ENCODE data around the gene CARD19. TPM values are rescaled to one million over a fixed set of nuclear protein-coding genes. Genes with fewer than 3 reads are reported as not detected.
"Not testable (repeated sequence)": the region's sequence is repeated elsewhere in the genome, so short reads cannot be mapped to it uniquely, and the experiment has no call there.

Gene CARD19
- total RNA-seq, 1 experiment from 2014 or later, result 69.8 TPM

DNA sequence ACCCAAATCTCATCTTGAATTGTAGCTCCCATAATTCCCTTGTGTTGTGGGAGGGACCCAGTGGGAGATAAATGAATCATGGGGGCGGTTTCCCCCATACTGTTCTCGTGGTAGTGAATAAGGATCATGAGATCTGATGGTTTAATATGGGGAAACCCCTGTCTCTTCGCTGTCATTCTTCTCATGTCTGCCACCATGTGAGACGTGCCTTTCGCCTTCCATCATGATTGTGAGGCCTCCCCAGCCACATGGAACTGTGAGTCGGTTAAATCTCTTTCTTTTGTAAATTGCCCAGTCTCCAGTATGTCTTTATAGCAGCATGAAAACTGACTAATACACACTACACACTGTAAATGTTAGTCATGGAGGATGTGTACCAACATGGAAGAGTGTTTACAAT, 50.7 kb downstream of the CARD19 start:
- DNase-seq; H3K4me3 ChIP-seq (ENCODE audit: insufficient read depth, low read depth, low read length); H3K27me3 ChIP-seq (ENCODE audit: control insufficient read depth, insufficient read depth, low read length); H3K36me3 ChIP-seq (replicated peaks; ENCODE audit: control insufficient read depth, insufficient read depth, low read length): not testable (repeated sequence)

DNA sequence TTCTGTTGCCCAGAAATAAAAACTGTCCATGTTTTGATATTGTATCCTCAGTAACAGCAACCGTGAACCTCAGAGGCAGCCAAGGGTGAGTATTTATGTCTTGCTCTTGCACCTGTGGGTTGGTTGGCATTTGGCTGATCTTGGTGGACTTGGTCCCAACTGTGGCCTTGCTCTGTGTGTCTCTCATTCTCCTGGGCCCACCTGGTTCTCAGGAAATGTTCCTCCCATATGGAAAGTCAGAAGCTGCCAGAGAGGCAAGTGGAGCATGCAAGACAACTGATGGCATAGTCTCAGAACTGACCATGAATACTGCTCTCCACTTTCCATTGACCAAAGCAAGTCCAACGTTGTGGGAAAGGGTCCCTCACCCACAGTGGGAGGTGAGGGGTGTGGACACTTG, 51.6 kb downstream of the CARD19 start:
- Histone ChIP-seq H3K27me3 (ENCODE audit: control insufficient read depth, insufficient read depth, low read length) (no peaks in the 10 kb centered on the region), H3K36me3 (replicated peaks; ENCODE audit: control insufficient read depth, insufficient read depth, low read length) (no peaks in the 10 kb centered on the region), H3K4me3 (ENCODE audit: insufficient read depth, low read depth, low read length) (no peak overlapping the region)
- no peak for DNase-seq

GRCh38 chr9:93148721-93149120, 52.7 kb downstream of the CARD19 start:
- Histone ChIP-seq H3K27me3 (ENCODE audit: control insufficient read depth, insufficient read depth, low read length) (no peaks in the 10 kb centered on the region), H3K4me3 (ENCODE audit: insufficient read depth, low read depth, low read length) (no peak overlapping the region), H3K36me3 (replicated peaks; ENCODE audit: control insufficient read depth, insufficient read depth, low read length) (no peaks in the 10 kb centered on the region)
- DNase-seq, result no peak

DNA sequence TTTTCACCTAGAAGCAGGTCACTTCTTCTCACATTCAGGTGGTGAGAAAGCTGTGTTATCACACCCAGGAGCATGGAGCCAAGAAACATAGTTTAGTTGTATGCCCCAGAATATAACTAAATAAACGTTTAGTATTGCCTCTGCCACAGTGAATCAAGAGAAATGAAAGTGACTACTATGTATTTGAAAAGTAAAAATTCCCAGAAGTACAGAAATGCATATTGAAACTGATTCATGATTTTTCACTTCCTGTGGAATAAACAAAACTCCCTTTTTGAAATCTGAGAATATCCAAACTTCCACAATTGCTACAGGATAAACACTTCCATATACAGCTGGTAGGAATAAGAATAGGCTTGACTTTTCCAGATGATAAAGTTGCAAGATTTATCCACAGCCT, 53.3 kb downstream of the CARD19 start:
- no peaks in the 10 kb centered on the region for H3K27me3 ChIP-seq (ENCODE audit: control insufficient read depth, insufficient read depth, low read length)
- DNase-seq, result no peak
- no peak overlapping the region for H3K4me3 ChIP-seq (ENCODE audit: insufficient read depth, low read depth, low read length)
- H3K36me3 ChIP-seq (replicated peaks; ENCODE audit: control insufficient read depth, insufficient read depth, low read length), result no peaks in the 10 kb centered on the region

DNA sequence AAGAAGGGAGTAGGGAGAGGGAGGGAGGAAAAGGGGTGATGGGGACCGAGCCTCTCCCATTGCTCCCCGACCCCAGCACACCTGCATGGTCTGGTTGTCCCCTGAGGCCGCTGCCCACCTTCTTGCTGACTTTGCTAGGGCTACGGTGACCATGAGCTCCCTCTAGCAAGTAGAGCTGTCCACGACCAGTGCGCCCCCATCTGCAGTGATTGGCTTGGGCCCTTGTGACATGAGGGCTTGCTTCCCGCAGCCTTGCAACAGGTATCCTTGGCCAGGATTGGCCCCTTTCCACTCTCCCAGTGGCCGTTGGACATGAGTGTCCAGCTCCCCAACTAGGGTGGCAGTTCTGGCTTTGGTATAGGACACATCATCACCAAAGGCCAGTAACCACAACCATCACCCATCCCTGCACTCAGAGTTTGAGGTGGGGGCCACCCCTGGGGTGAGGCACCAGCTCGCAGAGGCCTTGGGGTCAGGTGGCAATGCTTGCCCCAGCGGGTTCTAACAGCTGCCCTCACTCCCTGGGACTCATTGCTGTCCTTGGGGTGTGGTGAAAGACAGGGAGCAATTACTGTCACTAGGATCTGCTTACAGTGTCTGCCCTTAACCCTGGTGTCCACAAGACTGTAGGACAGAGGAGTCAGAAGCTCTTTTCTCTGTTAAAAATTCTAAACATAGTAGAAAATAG, 55.2 kb downstream of the CARD19 start:
- DNase-seq, result no peak

GRCh38 chr9:93154293-93154903, 58.4 kb downstream of the CARD19 start:
- H3K36me3 ChIP-seq (replicated peaks; ENCODE audit: control insufficient read depth, insufficient read depth, low read length), result no peaks in the 10 kb centered on the region
- DNase-seq, result peak; percentile 95
- no peaks in the 10 kb centered on the region for H3K27me3 ChIP-seq (ENCODE audit: control insufficient read depth, insufficient read depth, low read length)
- no peak overlapping the region for H3K4me3 ChIP-seq (ENCODE audit: insufficient read depth, low read depth, low read length)

More for the DNA sequence above, 55.2 kb downstream of the CARD19 start:
- H3K36me3 ChIP-seq (replicated peaks; ENCODE audit: control insufficient read depth, insufficient read depth, low read length), result no peaks in the 10 kb centered on the region
- H3K27me3 ChIP-seq (ENCODE audit: control insufficient read depth, insufficient read depth, low read length), result no peaks in the 10 kb centered on the region
- no peak overlapping the region for H3K4me3 ChIP-seq (ENCODE audit: insufficient read depth, low read depth, low read length)

DNA sequence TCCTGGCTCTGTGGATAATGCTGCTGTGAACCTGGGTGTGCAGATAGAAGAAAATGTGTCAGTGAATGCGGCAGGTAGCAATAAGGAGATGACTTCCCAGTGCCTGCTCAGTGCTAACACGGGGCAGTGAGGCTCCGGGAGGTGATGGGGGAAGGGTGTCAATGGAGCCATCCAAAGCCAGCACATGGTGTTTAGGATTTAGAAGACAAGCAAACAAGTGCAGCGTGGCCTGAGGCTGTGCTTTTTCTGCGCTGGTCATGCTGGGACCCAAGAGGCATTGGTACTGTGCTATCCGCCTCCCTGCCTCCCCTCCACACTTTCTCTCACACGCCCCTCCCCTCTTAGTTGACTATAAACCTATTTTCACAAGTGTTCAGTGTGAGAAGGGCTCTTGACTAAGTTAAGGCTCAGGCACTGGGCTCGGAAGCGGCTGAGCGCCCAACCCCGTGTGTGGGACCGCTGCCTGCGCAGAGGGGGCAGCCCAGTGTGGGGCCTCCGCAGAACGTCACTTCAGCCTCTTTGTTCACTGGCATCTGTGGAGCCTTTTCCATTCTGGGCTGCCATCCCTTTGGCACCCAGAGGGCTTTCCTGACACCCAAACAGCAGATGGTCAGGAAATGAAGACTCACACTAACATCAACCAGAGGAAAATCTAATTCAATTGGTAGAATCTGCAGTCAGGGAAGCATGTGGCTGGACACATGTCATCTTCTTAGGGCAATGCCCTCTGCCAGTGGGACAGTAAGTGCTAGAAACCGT, 59.9 kb downstream of the CARD19 start:
- DNase-seq, result no peak
- no peak overlapping the region for H3K4me3 ChIP-seq (ENCODE audit: insufficient read depth, low read depth, low read length)
- H3K27me3 ChIP-seq (ENCODE audit: control insufficient read depth, insufficient read depth, low read length), result no peaks in the 10 kb centered on the region
- no peaks in the 10 kb centered on the region for H3K36me3 ChIP-seq (replicated peaks; ENCODE audit: control insufficient read depth, insufficient read depth, low read length)

DNA sequence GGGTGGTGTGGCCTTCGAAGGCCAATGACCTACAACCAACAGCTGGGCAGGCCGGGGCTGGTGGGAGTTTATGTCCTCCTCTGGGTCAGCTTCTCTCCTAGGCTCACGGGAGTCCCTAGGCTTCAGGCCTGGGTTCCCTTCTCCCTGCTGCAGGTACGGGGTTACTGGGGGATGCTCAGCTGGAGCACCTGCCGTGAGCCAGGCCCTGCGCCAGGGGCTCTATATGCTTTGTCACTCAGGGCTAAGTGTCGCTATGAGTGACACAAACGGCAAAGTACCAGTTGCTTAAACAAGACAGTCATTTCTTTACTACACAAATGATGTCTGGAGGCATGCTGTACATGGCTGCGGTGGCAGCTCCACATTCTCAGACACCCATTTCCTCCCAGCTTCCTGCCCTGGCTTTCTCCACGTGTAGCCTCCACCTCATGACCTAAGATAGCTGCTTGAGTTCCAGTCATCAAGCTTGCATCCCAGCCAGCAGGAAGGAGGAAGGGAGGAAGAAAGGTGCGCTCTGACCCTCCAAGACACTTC, 60.5 kb downstream of the CARD19 start:
- Histone ChIP-seq H3K4me3 (ENCODE audit: insufficient read depth, low read depth, low read length) (no peak overlapping the region), H3K27me3 (ENCODE audit: control insufficient read depth, insufficient read depth, low read length) (no peaks in the 10 kb centered on the region), H3K36me3 (replicated peaks; ENCODE audit: control insufficient read depth, insufficient read depth, low read length) (no peaks in the 10 kb centered on the region)
- no peak for DNase-seq

GRCh38 chr9:93159601-93160471, 63.8 kb downstream of the CARD19 start:
- H3K27me3 ChIP-seq (ENCODE audit: control insufficient read depth, insufficient read depth, low read length), result no peaks in the 10 kb centered on the region
- H3K4me3 ChIP-seq (ENCODE audit: insufficient read depth, low read depth, low read length), result no peak overlapping the region
- no peaks in the 10 kb centered on the region for H3K36me3 ChIP-seq (replicated peaks; ENCODE audit: control insufficient read depth, insufficient read depth, low read length)
- peak; percentile 98 for DNase-seq

DNA sequence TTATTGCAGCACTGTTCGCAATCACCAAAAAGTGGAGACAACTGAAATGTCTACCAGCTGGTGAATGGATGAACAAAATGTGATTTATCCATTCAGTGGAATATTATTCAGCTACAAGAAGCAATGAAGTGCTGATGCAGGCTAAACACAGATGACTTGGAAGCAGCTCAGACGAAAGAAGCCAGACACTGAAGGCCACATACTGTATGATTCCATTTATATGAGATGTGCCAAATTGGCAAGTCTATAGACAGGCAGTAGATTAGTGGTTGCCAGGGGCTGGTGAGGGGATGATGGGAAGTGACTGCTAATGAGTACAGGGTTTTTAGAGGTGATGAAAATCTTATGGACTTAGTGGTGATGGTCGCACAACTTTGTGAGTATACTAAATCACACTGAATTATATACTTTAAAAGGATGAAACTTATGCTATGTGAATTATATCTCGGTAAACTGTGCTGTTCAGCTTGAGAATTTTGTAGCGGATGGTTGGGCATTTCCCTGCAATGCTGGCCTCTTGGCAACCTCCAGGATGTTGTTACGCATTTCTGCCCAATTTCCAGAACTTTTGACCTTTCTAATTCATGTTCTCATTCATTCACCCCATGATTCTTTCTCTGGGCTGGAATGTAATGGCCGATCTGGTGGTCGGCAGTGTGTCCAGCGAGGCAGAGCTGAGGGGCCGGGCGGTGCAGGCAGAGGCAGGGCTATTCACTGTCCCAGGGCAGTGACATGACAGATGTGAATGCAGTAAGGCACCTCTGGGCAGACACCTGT, 66.0 kb downstream of the CARD19 start:
- no peaks in the 10 kb centered on the region for H3K36me3 ChIP-seq (replicated peaks; ENCODE audit: control insufficient read depth, insufficient read depth, low read length)
- DNase-seq, result no peak
- H3K27me3 ChIP-seq (ENCODE audit: control insufficient read depth, insufficient read depth, low read length), result no peaks in the 10 kb centered on the region
- no peak overlapping the region for H3K4me3 ChIP-seq (ENCODE audit: insufficient read depth, low read depth, low read length)

Other genes with a start within 250 kb of the CARD19 start
- gene ZNF484, start 218.2 kb upstream of the CARD19 start, total RNA-seq (2014; rRNA removed; shearing (Covaris generic)), result 10.6 and 19.0 TPM in 2 replicates
- 1.3 and 2.4 TPM in 2 replicates for gene FGD3, start 148.7 kb upstream of the CARD19 start, total RNA-seq (2014; rRNA removed; shearing (Covaris generic))
- 20.3 and 25.1 TPM in 2 replicates for gene SUSD3, start 37.5 kb upstream of the CARD19 start, total RNA-seq (2014; rRNA removed; shearing (Covaris generic))
- 44.6 and 45.3 TPM in 2 replicates for gene NINJ1, start 38.0 kb downstream of the CARD19 start, total RNA-seq (2014; rRNA removed; shearing (Covaris generic))
- gene WNK2, start 87.9 kb downstream of the CARD19 start, total RNA-seq (2014; rRNA removed; shearing (Covaris generic)), result 13.3 and 29.5 TPM in 2 replicates